HG02943 (cell line): Measurements from ENCODE around the gene EPM2A.

ENCODE experiments used
- ATAC-seq: cut with Tn5 transposase; IDR thresholded peaks from one replicate; pipeline ENCODE4 v1.9.1; 2021; ENCODE audit warnings: mild to moderate bottlenecking, low read depth, moderate library complexity; ENCODE audit not compliant: unreplicated experiment

The EPM2A gene

GRCh38 chr6:145620088-145620487 is 115.2 kb downstream of the EPM2A start:
- no peak for ATAC-seq

- ATAC-seq: no peak
Observed at GRCh38 chr6:145609521-145609920, 125.8 kb downstream of the EPM2A start.

- no peak for ATAC-seq
Observed at GRCh38 chr6:145608850-145609249, 126.5 kb downstream of the EPM2A start.

GRCh38 chr6:145603991-145604390 is 131.3 kb downstream of the EPM2A start:
- no peak for ATAC-seq

GRCh38 chr6:145603424-145603833 is 131.9 kb downstream of the EPM2A start:
- no peak for ATAC-seq

GRCh38 chr6:145602726-145603326 is 132.5 kb downstream of the EPM2A start:
- ATAC-seq: no peak

- no peak for ATAC-seq
Observed at GRCh38 chr6:145601397-145601796, 133.9 kb downstream of the EPM2A start.

GRCh38 chr6:145600299-145600698 is 135.0 kb downstream of the EPM2A start:
- ATAC-seq: no peak

- ATAC-seq: no peak
Observed at GRCh38 chr6:145588981-145589380, 146.3 kb downstream of the EPM2A start.

- no peak for ATAC-seq
Observed at GRCh38 chr6:145587334-145587733, 148.0 kb downstream of the EPM2A start.

- ATAC-seq: no peak
Observed at GRCh38 chr6:145583753-145584152, 151.6 kb downstream of the EPM2A start.
